Left colon (tissue), 2 donors: Measurements from ENCODE around the gene CA12. TPM values are rescaled to one million over a fixed set of nuclear protein-coding genes. Genes with fewer than 3 reads are reported as not detected.
"Not testable (repeated sequence)": the region's sequence is repeated elsewhere in the genome, so short reads cannot be mapped to it uniquely, and the experiment has no call there.

Source experiments
- ATAC-seq: fragments of 200-7000 bp; cut with Tn5 transposase; one replicate; pipeline ENCODE4 v1.9.1; 2020; ENCODE audit warnings: mild to moderate bottlenecking, moderate library complexity
- DNase-seq, 2 donors: peaks; one replicate each; pipeline ENCODE4 v3.0.0-alpha.2; 2020
- intact Hi-C, 2 donors: fragments of 100-400 bp; cut with DNase I in 1 of 2; cut with micrococcal nuclease in 1 of 2; formaldehyde crosslinking; loops; one replicate each; pipeline versions ENCODE4 v1.11.2 to v1.14.0; 2022; cut with DNase I, micrococcal nuclease
- total RNA-seq, 2 donors: library from RNA; stranded (reverse); fragmentation: NEBNext Ultra II Directional; extraction: Animal tissue kit (Norgen Biotek cat#: 25700); gene quantifications; one replicate each; pipeline ENCODE4 v1.2.1, GENCODE V29; 2021
- donor health status: DM: no; HTN: no; CAD: no.
- donor health status: DM: yes; HTN: yes; CAD: no.

Gene CA12
- total RNA-seq, 2 donors from 2014 or later = 255 to 397 TPM

- DNase-seq = no peak
- no peak for ATAC-seq
- intact Hi-C loops = no loop called here
These were observed 53.8 kb downstream of the CA12 start for GRCh38 chr15:63327648-63328421.

GRCh38 chr15:63324770-63325169 is 56.9 kb downstream of the CA12 start:
- intact Hi-C loops = no loop called here
- no peak for ATAC-seq
- DNase-seq = no peak

GRCh38 chr15:63323798-63324563 is 57.7 kb downstream of the CA12 start:
- no peak for DNase-seq
- intact Hi-C loops = no loop called here
- ATAC-seq = no peak

- ATAC-seq (peak; percentile 9), DNase-seq (peak in 1 of 2 donors; percentile 55)
- intact Hi-C loops = no loop called here
These were observed 59.1 kb downstream of the CA12 start for GRCh38 chr15:63322541-63322940.

DNA sequence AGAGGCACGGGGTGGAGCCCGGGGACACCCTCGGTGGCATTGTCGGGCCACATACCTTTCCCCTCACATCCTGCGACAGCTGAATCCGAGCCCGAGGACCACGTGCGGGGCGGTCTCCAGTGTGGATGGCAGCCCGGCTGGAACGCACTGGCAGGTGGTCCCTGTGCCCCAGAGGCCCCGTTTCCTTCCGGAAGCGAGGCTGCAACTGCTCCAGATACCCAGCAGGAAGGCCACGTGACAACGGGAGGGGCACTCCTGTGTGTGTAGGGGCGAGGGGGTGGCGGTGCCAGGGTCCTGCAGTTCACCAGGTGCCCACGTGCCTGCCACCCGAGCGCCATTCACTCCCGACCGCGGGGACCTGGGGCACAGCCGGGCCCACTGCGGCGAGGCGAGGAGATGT is 60.2 kb downstream of the CA12 start:
- intact Hi-C loops = no loop called here
- no peak for ATAC-seq

DNA sequence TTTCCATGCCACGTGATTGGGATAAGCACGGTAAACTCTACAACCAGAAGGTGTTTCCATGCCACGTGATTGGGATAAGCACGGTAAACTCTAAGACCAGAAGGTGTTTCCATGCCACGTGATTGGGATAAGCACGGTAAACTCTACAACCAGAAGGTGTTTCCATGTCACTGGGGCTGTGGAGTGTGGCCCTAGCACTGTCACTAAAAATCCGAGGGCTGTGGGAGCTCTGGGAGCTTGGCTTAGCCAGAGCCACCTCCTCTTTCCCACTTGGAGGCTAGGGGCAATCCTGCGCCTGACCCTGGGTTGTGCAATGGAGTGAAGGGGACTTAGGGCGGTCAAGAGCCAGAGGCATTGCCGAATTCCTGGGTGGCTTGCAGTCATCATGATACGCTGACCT is 60.7 kb downstream of the CA12 start:
- not testable (repeated sequence) for ATAC-seq

More for the DNA sequence above, 60.2 kb downstream of the CA12 start:
- DNase-seq = peak in 1 of 2 donors; percentile 23

DNA sequence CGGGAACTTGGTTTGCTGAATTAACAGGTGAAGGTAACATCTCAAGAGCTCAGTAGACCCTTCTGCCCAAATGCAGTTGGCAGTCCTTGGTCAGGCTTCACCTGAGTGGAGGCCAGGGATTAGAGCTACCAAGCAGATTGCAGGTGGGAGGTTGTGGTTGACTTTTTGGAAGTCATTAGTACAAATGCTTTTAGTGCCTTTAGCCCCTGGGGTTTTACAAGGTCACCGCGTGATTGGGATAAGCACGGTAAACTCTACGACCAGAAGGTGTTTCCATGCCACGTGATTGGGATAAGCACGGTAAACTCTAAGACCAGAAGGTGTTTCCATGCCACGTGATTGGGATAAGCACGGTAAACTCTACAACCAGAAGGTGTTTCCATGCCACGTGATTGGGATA is 61.2 kb downstream of the CA12 start:
- intact Hi-C loops, DNase-seq, ATAC-seq: not testable (repeated sequence)

More for the DNA sequence above, 60.7 kb downstream of the CA12 start:
- DNase-seq, intact Hi-C loops: not testable (repeated sequence)

DNA sequence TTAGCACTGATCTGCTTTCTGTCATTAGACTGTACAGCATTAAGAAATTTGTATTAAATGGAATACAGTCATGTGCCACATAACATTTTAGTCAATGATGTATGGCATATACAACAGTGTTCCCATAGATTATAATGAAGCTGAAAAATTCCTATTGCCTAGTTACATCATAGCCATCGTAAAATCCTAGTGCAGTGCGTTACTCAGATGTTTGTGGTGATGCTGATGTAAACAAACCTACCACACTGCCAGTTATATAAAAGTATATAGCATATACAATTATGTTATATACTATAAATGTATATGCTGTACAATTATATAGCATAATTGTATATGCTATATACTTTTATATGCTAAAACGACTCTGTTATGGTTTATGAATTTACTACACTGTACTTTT is 62.6 kb downstream of the CA12 start:
- DNase-seq = no peak
- intact Hi-C loops = no loop called here
- peak; percentile 61 for ATAC-seq

DNA sequence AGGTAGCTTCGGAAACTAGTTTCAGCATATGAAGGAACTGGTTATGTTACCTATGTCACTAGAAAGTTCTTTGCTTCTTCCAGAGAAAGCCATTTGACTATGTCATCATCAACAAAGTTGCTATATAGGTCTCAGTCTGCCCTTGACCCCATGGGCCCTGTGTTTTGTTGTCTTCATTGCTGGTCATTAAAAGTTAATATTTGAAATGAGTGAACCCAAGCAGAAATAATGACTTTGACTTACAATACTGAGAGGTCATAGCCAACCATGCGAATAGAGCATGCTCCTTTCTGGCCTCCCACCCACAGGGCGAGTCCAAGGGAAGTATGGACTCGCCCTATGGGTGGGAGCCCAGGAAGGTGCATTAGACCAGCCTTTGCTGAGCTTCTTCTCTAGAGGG is 63.3 kb downstream of the CA12 start:
- DNase-seq (no peak), ATAC-seq (peak; percentile 44)
- intact Hi-C loops = no loop called here

GRCh38 chr15:63314409-63314808 is 67.2 kb downstream of the CA12 start:
- no peak for DNase-seq
- intact Hi-C loops = no loop called here
- no peak for ATAC-seq

DNA sequence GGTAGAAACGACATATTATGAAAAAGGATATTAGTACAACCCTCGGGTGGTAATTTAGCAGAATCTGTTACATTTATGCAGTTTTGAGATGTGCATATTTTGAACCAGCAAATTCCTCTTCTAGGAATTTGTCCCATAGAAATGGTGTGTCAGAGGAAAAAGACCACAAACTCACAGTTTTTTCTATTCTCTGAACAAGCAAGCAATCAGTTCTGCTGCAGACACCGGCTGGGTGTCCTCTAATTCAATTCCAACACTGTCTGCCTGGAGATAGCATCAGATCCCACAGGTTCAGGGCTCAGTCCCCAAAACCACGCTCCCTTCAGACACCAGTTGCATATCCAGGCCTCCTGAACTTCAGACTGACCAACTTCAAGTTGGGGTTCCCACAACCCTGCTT is 67.8 kb downstream of the CA12 start:
- intact Hi-C loops = no loop called here
- ATAC-seq (no peak), DNase-seq (no peak)

DNA sequence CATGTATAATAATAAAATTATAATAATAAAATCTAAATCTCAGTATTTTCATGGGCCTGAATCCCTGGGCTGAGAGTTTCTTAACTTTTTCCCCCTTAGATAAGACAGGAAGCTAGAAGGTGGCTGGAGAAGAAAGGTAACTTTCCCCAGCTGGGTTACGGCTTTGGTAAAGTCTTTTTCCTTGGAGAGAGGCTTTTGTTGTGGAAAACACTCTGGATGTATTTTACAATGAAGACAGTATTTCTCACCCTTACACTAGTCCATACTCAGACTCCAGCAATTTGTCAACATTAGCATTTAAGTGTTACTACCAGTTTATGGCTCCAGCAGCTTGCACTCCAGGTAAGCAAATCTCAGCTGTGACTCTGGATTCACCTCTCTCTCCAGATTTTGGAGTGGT is 69.4 kb downstream of the CA12 start:
- ATAC-seq (no peak), DNase-seq (no peak)
- intact Hi-C loops = no loop called here

DNA sequence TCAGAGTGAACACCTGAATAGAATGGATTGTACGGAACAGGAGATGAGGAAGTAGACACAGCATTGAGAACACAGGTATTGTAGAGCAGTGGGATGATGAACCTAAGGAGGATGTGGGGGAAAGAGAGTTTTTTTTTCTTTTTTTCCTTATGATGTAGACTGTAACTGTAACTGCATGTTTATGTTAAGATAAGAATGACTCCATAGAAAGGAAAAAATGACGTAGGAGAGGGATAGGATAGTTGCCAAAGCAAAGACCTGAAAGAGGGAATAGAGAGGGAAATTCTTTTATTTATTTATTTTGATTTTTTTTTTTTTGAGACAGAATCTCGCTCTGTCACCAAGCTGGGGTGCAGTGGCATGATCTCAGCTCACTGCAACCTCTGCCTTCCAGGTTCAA is 71.0 kb downstream of the CA12 start:
- intact Hi-C loops = no loop called here
- ATAC-seq = no peak

GRCh38 chr15:63308947-63309346 is 72.7 kb downstream of the CA12 start:
- ATAC-seq = peak; percentile 86
- intact Hi-C loops = no loop called here
- no peak for DNase-seq

More for the DNA sequence above, 71.0 kb downstream of the CA12 start:
- DNase-seq = no peak

GRCh38 chr15:63308491-63308890 is 73.2 kb downstream of the CA12 start:
- intact Hi-C loops = no loop called here
- DNase-seq = no peak
- ATAC-seq = peak; percentile 52

- ATAC-seq (peak; percentile 52), DNase-seq (no peak)
- intact Hi-C loops = no loop called here
These were observed 75.1 kb downstream of the CA12 start for GRCh38 chr15:63306492-63307073.

- ATAC-seq (no peak), DNase-seq (no peak)
- intact Hi-C loops = no loop called here
These were observed 76.4 kb downstream of the CA12 start for GRCh38 chr15:63305260-63305659.

GRCh38 chr15:63301088-63301487 is 80.6 kb downstream of the CA12 start:
- ATAC-seq = no peak
- intact Hi-C loops = no loop called here
- no peak for DNase-seq

DNA sequence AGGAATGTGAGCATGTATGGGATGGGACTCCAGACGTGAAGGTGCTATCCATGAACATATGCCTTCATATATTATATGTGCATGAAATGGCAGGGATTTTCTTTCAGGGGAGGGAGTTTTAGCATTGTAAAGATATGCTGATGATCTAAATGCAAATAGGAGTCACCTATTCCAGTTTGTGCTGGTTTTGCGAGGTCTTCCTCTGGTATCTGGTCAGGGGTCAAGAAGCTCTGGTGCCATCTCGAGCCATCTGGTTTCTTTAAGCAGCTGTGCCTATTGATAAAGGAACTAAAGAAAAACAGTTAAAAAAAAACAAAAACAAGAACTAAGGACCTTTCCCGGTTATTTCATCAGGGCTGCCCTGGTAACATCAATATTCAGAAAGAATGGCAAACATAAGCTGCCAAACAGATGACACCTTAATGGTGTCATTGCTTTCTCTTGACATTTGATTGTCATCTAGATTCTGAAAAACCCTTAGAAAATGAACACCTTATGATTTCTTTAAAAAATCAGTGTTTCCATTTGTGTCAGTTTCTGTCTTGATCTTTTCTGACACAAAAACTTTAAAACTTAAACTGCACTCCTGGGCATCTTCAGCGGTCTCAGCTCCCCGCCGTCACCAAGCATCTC is 81.6 kb downstream of the CA12 start:
- DNase-seq = no peak
- ATAC-seq = no peak
- intact Hi-C loops = no loop called here
